ENCODE data around the gene PRPSAP1.
A peak's percentile ranks its signal among the peaks of the same experiment; 100 is the strongest.

Gene PRPSAP1

GRCh38 chr17:76266244-76266938 lies 87.3 kb downstream of the PRPSAP1 start:
- DNase-seq (ENCODE audit: low read depth, low spot score), result peak; percentile 54

- DNase-seq (ENCODE audit: low read depth, low spot score), result peak; percentile 76
Measured at GRCh38 chr17:76265624-76266243, 88.0 kb downstream of the PRPSAP1 start.

GRCh38 chr17:76264755-76265623 lies 88.7 kb downstream of the PRPSAP1 start, which contains the start of gene UBALD2:
UBALD2 (plus strand) TSS chr17:76265348; CDS start chr17:76265506, 158 bp downstream.
- DNase-seq (ENCODE audit: low read depth, low spot score), result peak; percentile 100

GRCh38 chr17:76264425-76264754 lies 89.3 kb downstream of the PRPSAP1 start:
- DNase-seq (ENCODE audit: low read depth, low spot score), result no peak

GRCh38 chr17:76263896-76264295 lies 89.8 kb downstream of the PRPSAP1 start:
- DNase-seq (ENCODE audit: low read depth, low spot score), result no peak

- DNase-seq (ENCODE audit: low read depth, low spot score), result peak; percentile 61
Measured at GRCh38 chr17:76262732-76263344, 90.9 kb downstream of the PRPSAP1 start.

DNA sequence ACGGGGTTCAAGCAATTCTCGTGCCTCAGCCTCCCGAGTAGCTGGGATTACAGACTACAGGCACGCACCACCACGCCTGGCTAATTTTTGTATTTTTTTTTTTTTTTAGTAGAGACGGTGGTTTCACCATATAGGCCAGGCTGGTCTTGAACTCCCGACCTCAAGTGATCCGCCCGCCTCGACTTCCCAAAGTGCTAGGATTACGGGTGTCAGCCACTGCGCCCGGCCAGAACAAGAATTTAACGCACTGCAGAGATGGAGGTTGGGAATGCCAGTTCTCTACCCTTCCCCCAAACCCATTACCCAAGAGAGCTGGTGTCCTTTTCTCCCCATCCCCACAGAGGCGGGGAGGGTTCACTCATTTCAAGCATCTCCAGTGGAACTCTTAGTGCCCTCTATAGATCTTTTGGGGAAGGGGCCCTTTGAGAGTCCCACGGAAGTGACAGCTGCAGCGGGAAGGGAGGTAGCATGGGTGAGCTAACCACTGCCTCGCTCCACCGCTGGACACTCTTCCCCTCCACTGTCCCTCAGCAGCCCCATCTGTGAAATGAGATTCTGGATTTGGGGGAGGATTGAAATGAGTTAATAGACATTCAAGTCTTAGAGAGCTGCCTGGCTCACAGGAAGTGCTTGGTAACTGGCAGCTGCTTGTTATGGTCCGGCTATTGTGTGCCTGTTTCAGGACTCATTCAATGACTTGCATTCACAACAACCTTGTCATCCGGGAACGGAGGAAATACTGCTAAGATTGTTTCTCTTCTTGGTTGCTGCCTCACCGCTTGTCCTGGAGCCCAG lies 92.1 kb downstream of the PRPSAP1 start:
- peak; percentile 64 for DNase-seq (ENCODE audit: low read depth, low spot score)

GRCh38 chr17:76260669-76261068 lies 93.0 kb downstream of the PRPSAP1 start:
- DNase-seq (ENCODE audit: low read depth, low spot score), result no peak

- DNase-seq (ENCODE audit: low read depth, low spot score), result no peak
Measured at GRCh38 chr17:76260220-76260619, 93.5 kb downstream of the PRPSAP1 start.
